Omental fat pad (tissue), 4 donors: ENCODE data around the gene ZNF488. TPM values are rescaled to one million over a fixed set of nuclear protein-coding genes. Genes with fewer than 3 reads are reported as not detected.

Experiments used
- ATAC-seq: fragments of 150-250 bp; one replicate; pipeline ENCODE4 v1.9.1; 2016; ENCODE audit warnings: mild to moderate bottlenecking, moderate library complexity; ENCODE audit not compliant: low FRiP score
- DNase-seq: peaks from one replicate; pipeline ENCODE4 v3.0.0-alpha.2; 2019; ENCODE audit warnings: low spot score
- CTCF ChIP-seq, 3 donors: fragments of 450-650 bp; IDR thresholded peaks; one replicate each; pipeline ENCODE4 v1.5.1; 2016 to 2017; ENCODE audit warnings: antibody characterized with exemption in 3 of 3, mild to moderate bottlenecking in 3 of 3, moderate library complexity in 2 of 3
- total RNA-seq, 4 donors: library from RNA; depleted of rRNA; stranded (reverse); fragments of >200 nt; gene quantifications; one replicate each; pipeline ENCODE4 v1.1.0, GENCODE V29; 2016

Gene ZNF488
- total RNA-seq, 4 donors from 2014 or later = 0.19 to 0.25 TPM; not detected in 2

DNA sequence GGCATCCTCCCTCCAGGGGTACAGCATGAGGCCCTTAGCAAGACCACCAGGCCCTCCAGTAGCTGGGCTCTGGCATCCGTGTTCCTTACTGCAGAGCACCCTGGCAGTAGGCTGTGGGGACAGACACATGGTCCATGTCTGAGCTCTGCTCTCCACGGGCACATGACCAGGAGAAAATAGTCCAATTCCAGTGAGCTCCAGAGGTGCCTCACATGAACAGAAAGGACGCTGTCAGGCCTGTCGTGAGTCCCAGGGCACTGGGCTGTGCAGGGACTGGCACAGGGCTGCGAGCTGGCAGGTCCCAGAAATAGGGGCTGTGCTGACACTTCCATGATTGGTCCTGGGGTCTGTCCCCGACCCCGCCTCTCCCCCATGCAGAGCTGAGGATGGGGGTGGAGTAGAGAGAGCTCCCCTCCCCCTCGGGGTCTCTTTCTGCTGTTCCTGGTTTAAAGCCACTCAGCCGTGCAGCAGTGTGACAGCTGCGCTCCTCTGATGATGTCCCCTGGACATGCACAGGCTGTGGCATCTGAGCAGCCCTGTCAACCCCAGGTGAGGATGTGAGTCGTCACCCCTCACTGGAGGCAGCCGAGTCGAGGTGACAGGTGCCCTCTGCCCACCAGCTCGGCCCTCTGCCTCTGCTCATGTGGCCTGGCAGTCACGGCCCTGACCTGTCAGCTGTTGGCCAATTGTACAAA lies 25.2 kb upstream of the ZNF488 start:
- no peak for ATAC-seq
- TF ChIP-seq CTCF (IDR thresholded peaks at IDR 0.05) = no peak
- no peak for DNase-seq

- ATAC-seq = no peak
- no peak for TF ChIP-seq CTCF (IDR thresholded peaks at IDR 0.05)
- no peak for DNase-seq
These were observed 24.5 kb upstream of the ZNF488 start for GRCh38 chr10:47408606-47409005.

DNA sequence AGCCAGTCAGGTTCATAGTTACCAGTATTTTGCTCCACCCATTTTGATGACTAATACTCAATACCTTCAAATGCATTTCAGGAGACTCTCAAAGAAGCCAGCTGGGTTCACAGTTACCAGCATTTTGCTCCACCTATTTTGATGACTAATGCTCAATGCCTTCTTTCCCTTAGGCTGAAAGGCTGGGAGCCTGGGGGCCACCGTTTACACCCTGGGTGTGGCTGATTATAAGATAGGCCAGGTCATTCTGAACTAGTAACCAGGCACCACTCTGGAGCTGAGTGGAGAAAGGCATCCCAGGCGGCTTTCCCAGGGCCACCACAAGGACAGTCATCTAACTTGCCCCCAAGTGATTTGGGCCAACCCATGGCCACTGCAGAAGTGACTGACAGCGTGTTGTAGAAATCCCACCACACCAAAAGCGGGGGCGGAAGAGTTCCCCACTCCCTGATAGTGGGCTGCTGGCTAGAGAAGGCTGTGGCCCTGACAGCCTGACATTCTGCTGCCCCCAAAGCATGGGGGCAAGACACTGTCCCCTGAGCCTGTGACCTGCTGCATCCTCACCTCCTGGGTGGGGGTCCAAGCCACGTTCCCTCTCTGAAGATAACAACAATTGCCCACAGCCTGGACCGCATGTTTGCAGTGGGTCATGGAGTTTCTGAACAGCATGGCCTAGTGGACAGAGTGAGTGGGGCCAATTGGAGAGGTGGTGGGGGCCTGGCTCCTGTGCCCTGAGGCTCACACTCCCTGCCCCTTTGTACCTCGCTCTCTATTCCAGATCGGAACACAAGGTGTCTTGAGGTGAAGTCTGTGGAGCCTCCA lies 23.0 kb upstream of the ZNF488 start:
- DNase-seq = no peak
- ATAC-seq = peak; percentile 67
- no peak for TF ChIP-seq CTCF (IDR thresholded peaks at IDR 0.05)

- DNase-seq (no peak), ATAC-seq (no peak)
- no peak for TF ChIP-seq CTCF (IDR thresholded peaks at IDR 0.05)
These were observed 22.4 kb upstream of the ZNF488 start for GRCh38 chr10:47406548-47406869.

GRCh38 chr10:47405857-47406547 lies 21.9 kb upstream of the ZNF488 start:
- no peak for TF ChIP-seq CTCF (IDR thresholded peaks at IDR 0.05)
- ATAC-seq = no peak
- no peak for DNase-seq

GRCh38 chr10:47404937-47405336 lies 20.8 kb upstream of the ZNF488 start:
- no peak for TF ChIP-seq CTCF (IDR thresholded peaks at IDR 0.05)
- DNase-seq (no peak), ATAC-seq (no peak)
